SU-DHL-6 (cell line): ENCODE data around the gene BANP.

Source experiments
- CTCF ChIP-seq: fragments of 200-600 bp; sonication (generic); IDR thresholded peaks from one replicate; pipeline ENCODE4 v1.5.1; 2017; ENCODE audit warnings: antibody characterized with exemption, mild to moderate bottlenecking, low read length, moderate library complexity; ENCODE audit not compliant: insufficient read depth, poor library complexity, severe bottlenecking
- EZH2phosphoT487 ChIP-seq: fragments of 200-600 bp; sonication (generic), shearing (Covaris generic); conservative IDR thresholded peaks from 2 replicates; pipeline ENCODE4 v1.6.1; 2018; ENCODE audit warnings: mild to moderate bottlenecking, antibody characterized with exemption, low read length, moderate library complexity, mixed read lengths

DNA sequence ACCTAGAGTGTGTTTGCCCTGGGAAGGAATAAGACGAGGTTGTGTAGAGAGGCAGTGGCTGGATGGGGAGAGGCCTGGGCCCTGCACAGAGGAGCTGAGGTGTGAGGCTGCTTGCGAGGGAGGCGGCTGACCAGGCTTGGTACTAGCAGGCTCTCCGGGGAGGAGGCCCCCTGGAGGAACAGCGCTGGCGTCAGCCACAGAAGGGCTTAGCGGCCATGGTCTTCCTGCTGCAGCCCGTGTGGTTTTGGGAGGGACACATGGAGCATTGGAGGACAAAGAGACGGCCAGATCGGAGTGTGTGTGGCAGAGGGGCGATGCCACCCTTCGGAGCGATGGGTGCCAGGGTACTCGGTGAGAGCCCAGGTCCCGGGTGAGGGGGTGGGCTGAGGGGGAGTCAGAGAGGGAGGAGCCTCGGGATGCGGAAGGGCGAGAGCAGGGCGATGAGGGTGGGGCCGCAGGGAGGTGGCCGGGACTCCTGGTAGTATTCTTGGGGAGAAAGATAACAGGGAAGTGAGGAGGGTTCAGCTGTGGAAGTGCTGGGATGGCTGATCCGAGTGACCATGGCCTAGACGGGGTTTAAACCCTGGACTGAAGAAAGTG is 8.3 kb downstream of the BANP start:
- TF ChIP-seq CTCF = no peak
- no peak for TF ChIP-seq EZH2phosphoT487
